Skeletal muscle cell (primary cell): ENCODE measurements around the gene SPNS3.

Experiments
- DNase-seq: peaks from one replicate; pipeline ENCODE4 v3.0.0-alpha.2; 2010; ENCODE audit warnings: low read depth
- H3K4me3 ChIP-seq: 2 replicates; pipeline ENCODE4 v1.5.1; 2011; ENCODE audit warnings: low read depth, mild to moderate bottlenecking, control low read depth, low read length, moderate library complexity

The SPNS3 gene

DNA sequence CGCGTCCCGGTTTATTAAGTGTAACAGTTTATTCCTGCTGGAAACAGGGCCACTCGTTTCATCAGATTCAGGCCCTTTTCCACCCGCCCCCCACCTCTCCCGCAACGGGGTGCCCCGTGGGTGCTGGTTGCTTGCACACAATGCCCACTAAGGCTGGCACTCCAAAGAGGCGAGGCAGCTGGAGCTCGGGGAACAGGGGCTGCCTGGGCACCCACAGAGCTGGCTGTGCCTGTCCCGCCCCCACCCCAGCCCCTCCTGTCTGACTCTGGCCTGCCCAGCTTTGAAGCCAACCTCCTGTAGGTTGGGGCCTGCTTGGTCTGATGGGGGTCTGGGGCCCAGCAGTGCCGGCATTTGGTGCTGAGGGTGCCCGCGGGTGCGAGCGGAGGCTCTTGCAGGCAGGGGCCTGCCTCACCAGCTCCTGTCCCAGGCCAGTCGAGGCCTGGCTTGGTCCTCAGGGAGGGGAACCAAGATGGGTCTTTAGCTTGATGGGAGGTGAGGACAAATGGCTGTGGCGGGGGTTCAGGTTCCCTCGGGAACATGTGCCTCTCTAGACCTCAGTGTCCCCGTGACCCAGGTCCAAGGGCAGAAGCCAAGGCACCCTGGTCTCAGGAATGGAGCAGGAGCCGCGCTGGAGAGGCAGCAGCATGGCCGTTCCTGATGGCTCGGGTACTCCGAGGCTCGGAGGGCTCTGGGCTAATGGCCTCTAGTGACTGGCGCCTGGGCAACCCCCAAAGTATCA, 101.4 kb downstream of the SPNS3 start:
- DNase-seq, result no peak
- no peak overlapping the region for H3K4me3 ChIP-seq

DNA sequence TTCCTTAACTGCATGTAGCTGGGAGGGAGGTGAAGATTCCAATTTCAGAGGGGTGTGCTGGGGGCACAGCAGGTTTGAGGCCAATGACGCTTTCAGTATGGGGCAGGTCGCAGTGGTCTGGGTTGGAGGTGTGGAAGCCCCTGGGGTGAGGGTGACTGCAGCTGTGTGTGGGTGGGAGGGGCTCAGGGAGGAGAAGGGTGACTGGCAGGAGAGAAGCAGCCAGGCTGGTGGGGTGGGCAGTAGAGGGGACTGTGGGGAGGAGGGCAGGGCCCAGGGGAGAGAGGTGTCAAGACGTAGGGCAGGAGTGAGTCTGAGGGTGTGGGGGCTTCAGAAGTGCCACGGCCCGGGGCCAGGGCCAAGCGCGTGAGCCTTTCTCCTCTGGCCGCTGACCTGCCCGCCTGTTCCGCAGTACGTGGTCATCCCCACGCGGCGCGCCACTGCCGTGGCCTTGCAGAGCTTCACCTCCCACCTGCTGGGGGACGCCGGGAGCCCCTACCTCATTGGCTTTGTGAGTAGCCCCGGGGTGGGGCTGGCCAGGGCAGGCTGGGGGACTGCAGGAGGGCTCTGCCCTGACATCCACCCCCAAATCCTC, 102.0 kb downstream of the SPNS3 start:
- peak overlapping the region; percentile 5 for H3K4me3 ChIP-seq
- DNase-seq, result no peak

DNA sequence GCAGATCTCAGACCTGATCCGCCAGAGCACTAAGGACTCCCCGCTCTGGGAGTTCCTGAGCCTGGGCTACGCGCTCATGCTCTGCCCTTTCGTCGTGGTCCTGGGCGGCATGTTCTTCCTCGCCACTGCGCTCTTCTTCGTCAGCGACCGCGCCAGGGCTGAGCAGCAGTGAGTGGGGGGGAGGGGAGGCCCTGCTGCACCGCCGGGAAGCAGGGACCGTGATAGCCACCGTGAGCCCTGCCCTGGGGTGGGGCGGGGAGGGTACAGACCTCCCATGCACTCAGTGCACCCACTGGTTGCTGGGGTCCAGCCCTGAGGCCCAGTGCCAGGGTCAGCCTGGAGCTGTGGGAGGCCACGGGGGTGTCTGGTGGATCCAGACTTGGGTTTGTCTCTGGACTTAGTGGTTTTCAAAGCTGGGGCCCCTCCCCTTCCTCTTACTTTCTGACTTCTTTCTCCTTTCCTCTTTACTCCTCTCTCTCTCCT, 102.6 kb downstream of the SPNS3 start:
- no peak for DNase-seq
- H3K4me3 ChIP-seq, result peak overlapping the region; percentile 5

DNA sequence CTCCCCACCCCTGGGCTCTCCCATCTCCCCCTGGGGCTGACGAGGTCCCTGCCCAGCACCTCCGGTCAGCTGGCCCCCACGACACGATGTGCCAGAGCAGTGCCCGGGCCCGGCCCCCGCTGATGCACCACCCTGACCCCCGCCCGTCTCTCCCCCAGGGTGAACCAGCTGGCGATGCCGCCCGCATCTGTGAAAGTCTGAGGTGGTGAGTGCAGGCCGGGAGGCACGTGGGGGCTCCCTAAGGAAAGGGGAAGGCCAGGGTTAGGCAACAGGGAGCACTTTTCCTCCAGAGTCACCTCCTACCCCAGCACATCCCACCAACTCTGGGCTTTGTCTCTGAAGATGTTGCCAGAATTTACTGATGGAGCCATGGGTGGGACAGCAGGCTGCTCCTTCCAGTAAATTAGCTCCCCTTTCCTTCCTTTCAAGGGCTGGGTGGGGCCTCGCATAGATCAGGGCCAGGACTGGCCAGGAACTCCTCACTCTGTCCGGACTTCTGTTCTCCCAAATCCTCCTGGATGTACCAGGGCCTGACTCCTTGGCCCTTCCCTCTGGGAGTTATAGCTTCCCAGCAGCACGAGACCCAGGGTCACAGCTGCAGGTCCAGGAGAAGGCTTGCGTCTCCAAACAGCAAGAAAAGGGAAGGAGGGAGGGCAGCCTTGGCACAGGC, 103.1 kb downstream of the SPNS3 start:
- DNase-seq, result no peak
- H3K4me3 ChIP-seq, result no peak overlapping the region
